Liver (tissue), 9 donors: ENCODE measurements around the gene FN1. TPM values are rescaled to one million over a fixed set of nuclear protein-coding genes. Genes with fewer than 3 reads are reported as not detected.

Source experiments
- DNase-seq: peaks from one replicate; pipeline ENCODE4 v3.0.0-alpha.2; 2017; ENCODE audit warnings: low spot score
- H3K27ac ChIP-seq, 2 donors: one replicate each; pipeline ENCODE4 v1.7.0; 2013; ENCODE audit warnings: inconsistent platforms in 2 of 2, low read length in 2 of 2, control low read depth in 1 of 2, low read depth in 1 of 2, mild to moderate bottlenecking in 1 of 2
- H3K27me3 ChIP-seq, 4 donors: one replicate each; pipeline versions ENCODE4 v1.6.1 to v1.7.0; 2013; ENCODE audit warnings: low read length in 3 of 4, inconsistent platforms in 1 of 4, mild to moderate bottlenecking in 1 of 4, moderate library complexity in 1 of 4; ENCODE audit not compliant: control insufficient read depth in 4 of 4, insufficient read depth in 4 of 4
- H3K36me3 ChIP-seq, 4 donors: one replicate each; pipeline versions ENCODE4 v1.6.1 to v1.7.0; 2013; ENCODE audit warnings: low read length in 3 of 4, mild to moderate bottlenecking in 3 of 4, low read depth in 1 of 4, moderate library complexity in 1 of 4; ENCODE audit not compliant: control insufficient read depth in 4 of 4, insufficient read depth in 3 of 4
- H3K4me1 ChIP-seq, 4 donors: one replicate each; pipeline versions ENCODE4 v1.6.1 to v1.7.0; 2013; ENCODE audit warnings: low read length in 3 of 4, mild to moderate bottlenecking in 3 of 4, moderate library complexity in 1 of 4; ENCODE audit not compliant: control insufficient read depth in 4 of 4, insufficient read depth in 4 of 4
- H3K4me3 ChIP-seq, 3 donors: one replicate each; pipeline versions ENCODE4 v1.6.1 to v1.7.0; 2013; ENCODE audit warnings: low read length in 3 of 3, control low read depth in 1 of 3, low read depth in 1 of 3, mild to moderate bottlenecking in 1 of 3
- H3K9ac ChIP-seq, 2 donors: one replicate each; pipeline ENCODE4 v1.7.0; 2013; ENCODE audit warnings: low read length in 2 of 2, mild to moderate bottlenecking in 2 of 2, moderate library complexity in 2 of 2, control low read depth in 1 of 2, low read depth in 1 of 2
- H3K9me3 ChIP-seq, 4 donors: one replicate each; pipeline versions ENCODE4 v1.6.1 to v1.7.0; 2013; ENCODE audit warnings: low read length in 3 of 4; ENCODE audit not compliant: control insufficient read depth in 4 of 4
- ATF3 ChIP-seq: IDR thresholded peaks from 2 replicates; pipeline ENCODE4 v1.6.1; 2016; ENCODE audit warnings: antibody characterized with exemption
- EGR1 ChIP-seq, 2 donors: IDR thresholded peaks; 2 replicates each; pipeline ENCODE4 v1.6.1; 2016 to 2018; ENCODE audit warnings: antibody characterized with exemption in 2 of 2, low read depth in 2 of 2
- FOXA2 ChIP-seq: IDR thresholded peaks from 2 replicates; pipeline ENCODE4 v1.6.1; 2016; ENCODE audit warnings: antibody characterized with exemption
- HNF4A ChIP-seq, 2 donors: conservative IDR thresholded peaks; 2 replicates each; pipeline ENCODE4 v1.6.1; 2016; ENCODE audit warnings: antibody characterized with exemption in 2 of 2, mild to moderate bottlenecking in 2 of 2
- HNF4G ChIP-seq: IDR thresholded peaks from 2 replicates; pipeline ENCODE4 v1.6.1; 2016; ENCODE audit warnings: antibody characterized with exemption
- JUND ChIP-seq, 2 donors: IDR thresholded peaks; 2 replicates each; pipeline ENCODE4 v1.6.1; 2016; ENCODE audit warnings: antibody characterized with exemption in 2 of 2
- MAX ChIP-seq: IDR thresholded peaks from 2 replicates; pipeline ENCODE4 v1.6.1; 2016; ENCODE audit warnings: antibody characterized with exemption
- NR2F2 ChIP-seq: IDR thresholded peaks from 2 replicates; pipeline ENCODE4 v1.6.1; 2016; ENCODE audit warnings: antibody characterized with exemption
- RAD21 ChIP-seq, 2 donors: IDR thresholded peaks; 2 replicates each; pipeline ENCODE4 v1.6.1; 2016; ENCODE audit warnings: antibody characterized with exemption in 2 of 2, mild to moderate bottlenecking in 2 of 2
- REST ChIP-seq: IDR thresholded peaks from 2 replicates; pipeline ENCODE4 v1.6.1; 2016; ENCODE audit warnings: antibody characterized with exemption, mild to moderate bottlenecking
- RXRA ChIP-seq, 2 donors: IDR thresholded peaks; 2 replicates each; pipeline ENCODE4 v1.6.1; 2017 to 2018; ENCODE audit warnings: antibody characterized with exemption in 2 of 2, mild to moderate bottlenecking in 1 of 2
- SP1 ChIP-seq: IDR thresholded peaks from 2 replicates; pipeline ENCODE4 v1.6.1; 2018; ENCODE audit warnings: antibody characterized with exemption, mild to moderate bottlenecking
- TAF1 ChIP-seq: conservative IDR thresholded peaks from 2 replicates; pipeline ENCODE4 v1.6.1; 2016; ENCODE audit warnings: antibody characterized with exemption, mild to moderate bottlenecking
- YY1 ChIP-seq: IDR thresholded peaks from 2 replicates; pipeline ENCODE4 v1.6.1; 2016; ENCODE audit warnings: antibody characterized with exemption, mild to moderate bottlenecking
- ZBTB33 ChIP-seq: IDR thresholded peaks from 2 replicates; pipeline ENCODE4 v1.6.1; 2016; ENCODE audit warnings: antibody characterized with exemption
- WGBS: extraction: QIAGEN DNeasy Blood & Tissue Kit; methylation state at CpG from one replicate; pipeline ENCODE4 v1.1.7; 2013; 5-methylcytosine and 5-hydroxymethylcytosine counted together
- polyA plus RNA-seq, 2 donors: library from polyadenylated mRNA; stranded (reverse) in 1 of 2; unstranded in 1 of 2; fragments of 200-250 nt in 1 of 2; fragments of >200 nt in 1 of 2; fragmentation: Nextera tagmentation in 1 of 2; extraction: Ambion mirVana in 1 of 2; gene quantifications; one replicate each; pipeline versions ENCODE4 v1.2.1 to v1.2.3, GENCODE V29; 2013 to 2015
- total RNA-seq, 2 donors: library from RNA; depleted of rRNA; stranded (reverse); fragments of >200 nt; gene quantifications; one replicate each; pipeline ENCODE4 v1.2.3, GENCODE V29; 2014
- TF ChIP-seq, protein P1 (sequence below): fragments of 150-350 bp; IDR thresholded peaks from 2 replicates; pipeline ENCODE4 v1.5.1; 2017; ENCODE audit warnings: improper control_type of control experiment, low read depth, low read length; ENCODE audit not compliant: missing input control
- donor health status: healthy.
- donor health status: healthy.
- donor health status: healthy.
- donor health status: healthy.
- donor health status: healthy.

The FN1 gene
- total and polyA plus RNA-seq, 4 donors, result 545 to 1,402 (median 837) TPM

GRCh38 chr2:215413974-215414373, 21.9 kb downstream of the FN1 start:
- WGBS, result 75% methylated on average over 1 of the region's 1 CpG
- H3K9ac ChIP-seq, result peak overlapping the region in 1 of 2 donors; percentile 19
- H3K9me3 ChIP-seq, result no peaks in the 10 kb centered on the region
- H3K27me3 ChIP-seq, result no peaks in the 10 kb centered on the region
- H3K27ac ChIP-seq, result peak overlapping the region in 1 of 2 donors; percentile 54
- peaks cover 6 to 48% (median 39%) of the 10 kb centered on the region in 4 donors for H3K4me1 ChIP-seq
- no peak overlapping the region for H3K4me3 ChIP-seq
- H3K36me3 ChIP-seq, result peaks cover 5 to 44% (median 29%) of the 10 kb centered on the region in 4 donors
- DNase-seq, result no peak
- TF ChIP-seq ATF3, result no peak
- TF ChIP-seq JUND (IDR thresholded peaks at IDR 0.05), result peak in 1 of 2 donors; percentile 22
- peak; percentile 55 to 72 for TF ChIP-seq HNF4A (conservative IDR thresholded peaks at IDR 0.05)
- TF ChIP-seq SP1, result peak; percentile 19

- Histone ChIP-seq H3K9ac (no peak overlapping the region), H3K4me1 (peaks cover 6 to 44% (median 35%) of the 10 kb centered on the region in 4 donors), H3K4me3 (no peak overlapping the region), H3K27ac (peak overlapping the region; percentile 33 to 54), H3K27me3 (no peaks in the 10 kb centered on the region), H3K36me3 (peaks cover 5 to 45% (median 35%) of the 10 kb centered on the region in 4 donors), H3K9me3 (no peaks in the 10 kb centered on the region)
- TF ChIP-seq MAX (no peak), NR2F2 (no peak), EGR1 (IDR thresholded peaks at IDR 0.05; ENCODE audit: low read depth in 2 of 2) (no peak), JUND (IDR thresholded peaks at IDR 0.05) (no peak), ZBTB33 (no peak), HNF4G (no peak), TAF1 (no peak), RAD21 (IDR thresholded peaks at IDR 0.05) (no peak)
- no peak for DNase-seq
- WGBS, result 91% methylated on average over 1 of the region's 1 CpG
Observed at GRCh38 chr2:215413484-215413777, 22.4 kb downstream of the FN1 start.

DNA sequence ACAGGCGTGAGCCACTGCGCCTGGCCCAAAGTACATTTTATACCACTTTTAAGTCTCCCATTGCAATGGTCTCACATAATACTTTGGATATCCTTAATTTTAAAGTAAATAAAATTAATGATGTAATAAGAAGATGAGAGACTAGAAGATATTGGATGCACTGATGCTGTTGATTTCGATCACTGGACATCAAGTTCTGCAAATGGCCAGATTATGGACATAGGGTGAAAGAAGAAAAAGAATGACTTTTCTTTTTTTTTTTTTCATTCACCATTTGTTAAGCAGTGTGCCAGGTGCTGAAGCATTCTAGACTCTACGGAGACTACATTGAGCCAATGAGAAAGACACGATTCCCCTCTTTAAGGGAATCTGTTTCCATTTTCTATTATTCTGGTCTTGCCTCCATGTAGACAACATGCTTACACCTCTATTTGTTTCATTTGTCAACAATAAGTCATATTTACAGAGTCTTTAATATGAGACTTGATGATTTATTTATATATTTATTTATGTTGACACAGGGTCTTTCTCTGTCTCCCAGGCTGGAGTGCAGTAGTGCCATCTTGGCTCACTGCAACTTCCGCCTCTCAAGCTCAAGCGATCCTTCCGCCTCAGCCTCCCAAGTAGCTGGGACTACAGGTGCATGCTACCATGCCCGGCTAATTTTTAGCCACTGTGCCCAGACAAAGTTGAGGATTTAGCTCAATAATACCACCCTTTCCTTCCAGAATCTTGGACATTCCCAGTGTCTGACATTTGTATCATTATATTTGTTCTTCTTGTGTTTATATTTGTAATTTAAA, 23.7 kb downstream of the FN1 start:
- 97% methylated on average over 9 of the region's 9 CpGs for WGBS
- Histone ChIP-seq H3K9ac (no peak overlapping the region), H3K4me3 (no peak overlapping the region), H3K27me3 (no peaks in the 10 kb centered on the region), H3K36me3 (peaks cover 7 to 53% (median 45%) of the 10 kb centered on the region in 4 donors), H3K4me1 (peaks cover 4 to 31% (median 24%) of the 10 kb centered on the region in 4 donors), H3K9me3 (no peaks in the 10 kb centered on the region), H3K27ac (no peak overlapping the region)
- no peak for DNase-seq
- TF ChIP-seq REST (no peak), YY1 (no peak), ATF3 (no peak), JUND (IDR thresholded peaks at IDR 0.05) (no peak), HNF4A (conservative IDR thresholded peaks at IDR 0.05) (no peak), RAD21 (IDR thresholded peaks at IDR 0.05) (no peak), EGR1 (IDR thresholded peaks at IDR 0.05; ENCODE audit: low read depth in 2 of 2) (no peak), TAF1 (no peak), HNF4G (no peak), RXRA (IDR thresholded peaks at IDR 0.05) (no peak), FOXA2 (no peak), ZBTB33 (no peak)
- TF ChIP-seq, protein P1, sequence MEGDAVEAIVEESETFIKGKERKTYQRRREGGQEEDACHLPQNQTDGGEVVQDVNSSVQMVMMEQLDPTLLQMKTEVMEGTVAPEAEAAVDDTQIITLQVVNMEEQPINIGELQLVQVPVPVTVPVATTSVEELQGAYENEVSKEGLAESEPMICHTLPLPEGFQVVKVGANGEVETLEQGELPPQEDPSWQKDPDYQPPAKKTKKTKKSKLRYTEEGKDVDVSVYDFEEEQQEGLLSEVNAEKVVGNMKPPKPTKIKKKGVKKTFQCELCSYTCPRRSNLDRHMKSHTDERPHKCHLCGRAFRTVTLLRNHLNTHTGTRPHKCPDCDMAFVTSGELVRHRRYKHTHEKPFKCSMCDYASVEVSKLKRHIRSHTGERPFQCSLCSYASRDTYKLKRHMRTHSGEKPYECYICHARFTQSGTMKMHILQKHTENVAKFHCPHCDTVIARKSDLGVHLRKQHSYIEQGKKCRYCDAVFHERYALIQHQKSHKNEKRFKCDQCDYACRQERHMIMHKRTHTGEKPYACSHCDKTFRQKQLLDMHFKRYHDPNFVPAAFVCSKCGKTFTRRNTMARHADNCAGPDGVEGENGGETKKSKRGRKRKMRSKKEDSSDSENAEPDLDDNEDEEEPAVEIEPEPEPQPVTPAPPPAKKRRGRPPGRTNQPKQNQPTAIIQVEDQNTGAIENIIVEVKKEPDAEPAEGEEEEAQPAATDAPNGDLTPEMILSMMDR, result no peak
